Ascending aorta (tissue), 2 donors: ENCODE data around the gene OCSTAMP. TPM values are rescaled to one million over a fixed set of nuclear protein-coding genes. Genes with fewer than 3 reads are reported as not detected.

Experiments used
- DNase-seq, 2 donors: peaks; one replicate each; pipeline ENCODE4 v3.0.0-alpha.2; 2019; ENCODE audit warnings: low spot score in 2 of 2
- H3K27ac ChIP-seq, 2 donors: fragments of 200-600 bp; sonication (generic); one replicate each; pipeline ENCODE4 v1.5.1; 2016 to 2017; ENCODE audit warnings: mild to moderate bottlenecking in 1 of 2
- H3K27me3 ChIP-seq: fragments of 200-600 bp; sonication (generic); one replicate; pipeline ENCODE4 v1.5.1; 2017
- H3K36me3 ChIP-seq, 2 donors: fragments of 200-600 bp; sonication (generic); one replicate each; pipeline ENCODE4 v1.5.1; 2016
- H3K4me1 ChIP-seq, 2 donors: fragments of 200-600 bp; sonication (generic); one replicate each; pipeline ENCODE4 v1.5.1; 2016 to 2017; ENCODE audit warnings: mild to moderate bottlenecking in 1 of 2
- H3K4me3 ChIP-seq, 2 donors: fragments of 200-600 bp; sonication (generic); one replicate each; pipeline ENCODE4 v1.5.1; 2016 to 2017; ENCODE audit warnings: mild to moderate bottlenecking in 1 of 2
- H3K9me3 ChIP-seq, 2 donors: fragments of 200-600 bp; sonication (generic); one replicate each; pipeline ENCODE4 v1.5.1; 2016
- intact Hi-C: fragments of 100-400 bp; cut with DNase I; formaldehyde crosslinking; loops from one replicate; pipeline ENCODE4 v1.15.1; 2023
- total RNA-seq: library from RNA; depleted of rRNA; stranded (reverse); fragments of >200 nt; gene quantifications from one replicate; pipeline ENCODE4 v1.1.0, GENCODE V29; 2016
- TF ChIP-seq, protein P1 (sequence below), 3 experiments: fragments of 200-600 bp in 2 of 3; fragments of 450-650 bp in 1 of 3; sonication (generic) in 2 of 3; IDR thresholded peaks; one replicate each; pipeline ENCODE4 v1.5.1; 2016 to 2019; ENCODE audit warnings: antibody characterized with exemption in 3 of 3, mild to moderate bottlenecking in 1 of 3, moderate library complexity in 1 of 3

OCSTAMP gene
- total RNA-seq, 1 donor from 2014 or later: not detected

DNA sequence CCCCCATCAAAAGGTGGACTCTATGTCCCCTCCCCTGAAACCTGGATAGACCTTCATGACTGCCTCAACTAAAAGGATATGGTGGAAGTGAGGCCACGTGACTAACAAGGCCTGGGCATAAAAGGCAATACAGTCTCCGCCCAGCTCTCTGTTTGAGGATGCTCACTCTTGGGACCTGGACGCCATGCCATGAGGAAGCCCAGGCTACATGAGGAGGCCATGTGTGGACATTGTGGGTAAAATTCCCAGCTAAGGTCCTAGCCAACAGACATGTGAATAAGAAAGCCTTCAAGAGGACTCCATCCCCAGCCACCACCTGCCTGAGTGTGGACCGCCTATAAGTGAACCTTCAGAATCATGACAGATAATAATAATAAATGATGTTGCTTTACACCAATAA lies 29.9 kb downstream of the OCSTAMP start:
- no peak for DNase-seq
- Histone ChIP-seq H3K27me3 (no peaks in the 10 kb centered on the region), H3K4me1 (no peaks in the 10 kb centered on the region), H3K36me3 (no peaks in the 10 kb centered on the region), H3K9me3 (no peaks in the 10 kb centered on the region), H3K4me3 (no peak overlapping the region), H3K27ac (no peak overlapping the region)
- TF ChIP-seq, protein P1, sequence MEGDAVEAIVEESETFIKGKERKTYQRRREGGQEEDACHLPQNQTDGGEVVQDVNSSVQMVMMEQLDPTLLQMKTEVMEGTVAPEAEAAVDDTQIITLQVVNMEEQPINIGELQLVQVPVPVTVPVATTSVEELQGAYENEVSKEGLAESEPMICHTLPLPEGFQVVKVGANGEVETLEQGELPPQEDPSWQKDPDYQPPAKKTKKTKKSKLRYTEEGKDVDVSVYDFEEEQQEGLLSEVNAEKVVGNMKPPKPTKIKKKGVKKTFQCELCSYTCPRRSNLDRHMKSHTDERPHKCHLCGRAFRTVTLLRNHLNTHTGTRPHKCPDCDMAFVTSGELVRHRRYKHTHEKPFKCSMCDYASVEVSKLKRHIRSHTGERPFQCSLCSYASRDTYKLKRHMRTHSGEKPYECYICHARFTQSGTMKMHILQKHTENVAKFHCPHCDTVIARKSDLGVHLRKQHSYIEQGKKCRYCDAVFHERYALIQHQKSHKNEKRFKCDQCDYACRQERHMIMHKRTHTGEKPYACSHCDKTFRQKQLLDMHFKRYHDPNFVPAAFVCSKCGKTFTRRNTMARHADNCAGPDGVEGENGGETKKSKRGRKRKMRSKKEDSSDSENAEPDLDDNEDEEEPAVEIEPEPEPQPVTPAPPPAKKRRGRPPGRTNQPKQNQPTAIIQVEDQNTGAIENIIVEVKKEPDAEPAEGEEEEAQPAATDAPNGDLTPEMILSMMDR (IDR thresholded peaks at IDR 0.05): no peak
- intact Hi-C loops: no loop called here

DNA sequence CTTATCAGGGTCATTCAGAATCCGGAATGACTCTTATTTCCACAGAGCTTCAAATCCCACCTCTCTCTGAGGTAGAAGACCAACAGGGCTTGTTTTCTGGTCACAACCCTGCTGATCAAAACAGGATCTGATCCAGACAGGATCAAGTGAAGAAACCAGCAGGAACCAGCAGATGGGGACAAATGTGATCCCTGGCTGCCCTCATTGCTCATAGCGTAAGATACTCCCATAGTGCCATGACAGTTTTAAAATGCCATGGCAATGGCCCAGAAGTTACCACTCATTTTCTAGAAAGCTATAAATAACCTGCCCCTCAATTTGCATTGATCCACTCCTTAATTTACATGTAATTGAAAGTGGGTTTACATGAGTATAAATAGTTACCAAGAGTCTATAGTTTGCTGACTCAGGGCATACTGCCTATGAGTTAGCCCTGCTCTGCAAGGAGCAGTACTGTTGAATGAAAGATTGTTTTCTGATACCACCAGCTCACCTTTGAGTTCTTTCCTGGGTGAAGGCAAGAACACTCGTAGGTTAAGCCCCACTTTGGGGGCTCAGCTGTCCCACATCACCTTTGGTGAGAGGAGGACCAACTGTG lies 30.9 kb downstream of the OCSTAMP start:
- Histone ChIP-seq H3K36me3 (no peaks in the 10 kb centered on the region), H3K4me1 (no peaks in the 10 kb centered on the region), H3K27ac (no peak overlapping the region), H3K9me3 (no peaks in the 10 kb centered on the region), H3K27me3 (no peaks in the 10 kb centered on the region), H3K4me3 (no peak overlapping the region)
- DNase-seq: no peak
- TF ChIP-seq, protein P1 (IDR thresholded peaks at IDR 0.05): no peak
- intact Hi-C loops: no loop called here

DNA sequence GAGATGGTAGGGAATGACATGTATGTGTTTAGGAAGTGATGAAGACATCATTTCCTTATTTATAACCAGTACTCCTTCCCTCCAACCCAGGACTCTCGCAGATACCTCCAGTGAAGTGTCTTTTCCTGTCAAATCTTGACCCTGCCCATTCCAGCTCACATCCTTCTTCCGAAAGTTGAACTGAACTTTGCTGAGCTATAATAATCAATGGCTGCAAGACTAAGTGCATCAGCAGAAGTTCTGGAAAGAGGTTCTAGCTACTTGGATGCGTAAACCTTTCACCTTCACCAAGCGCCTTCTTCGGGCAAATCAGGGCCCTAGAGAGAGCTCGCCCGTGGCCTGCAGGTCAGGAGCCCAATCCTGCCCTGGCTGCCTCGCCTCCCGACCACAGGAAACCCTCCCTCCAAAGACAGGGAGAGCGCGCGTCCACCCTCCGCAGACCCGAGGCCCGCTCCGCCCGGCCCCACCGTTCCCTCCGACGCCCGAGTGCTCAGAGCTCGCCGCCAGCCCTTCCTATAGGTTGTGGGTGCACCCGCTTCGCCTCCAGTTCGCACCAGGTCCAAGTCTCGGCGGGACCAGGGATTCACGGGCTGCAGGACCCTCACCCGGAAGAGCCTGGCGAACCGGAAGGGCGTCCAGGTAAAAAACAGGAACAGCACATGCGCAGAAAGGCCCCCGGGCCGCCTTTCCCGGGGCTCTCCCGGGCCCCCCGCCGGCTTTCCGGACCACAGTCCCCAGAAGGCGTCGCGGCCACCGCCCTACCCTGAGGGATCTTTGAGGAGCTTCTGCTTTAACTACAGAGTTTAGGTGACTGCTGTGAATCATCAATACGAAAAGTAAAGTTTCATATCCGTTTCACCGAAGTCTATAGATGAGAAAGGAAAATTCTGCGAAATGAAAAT lies 37.3 kb downstream of the OCSTAMP start, which contains the start of gene ZNF334:
Gene ZNF334, minus strand, starts transcription at position 617 of the 902 bp plus-strand sequence. CDS start 1,457 bp downstream, outside the sequence.
- intact Hi-C loops: no loop called here
- H3K4me1 ChIP-seq: peaks cover 0 to 2% of the 10 kb centered on the region in 2 donors
- no peaks in the 10 kb centered on the region for H3K27me3 ChIP-seq
- no peaks in the 10 kb centered on the region for H3K36me3 ChIP-seq
- peak within 1 kb of the TSS; percentile 67 to 76 for H3K4me3 ChIP-seq
- DNase-seq: no peak
- no peaks in the 10 kb centered on the region for H3K9me3 ChIP-seq
- TF ChIP-seq, protein P1 (IDR thresholded peaks at IDR 0.05): no peak
- H3K27ac ChIP-seq: peak within 1 kb of the TSS in 1 of 2 donors; percentile 39

DNA sequence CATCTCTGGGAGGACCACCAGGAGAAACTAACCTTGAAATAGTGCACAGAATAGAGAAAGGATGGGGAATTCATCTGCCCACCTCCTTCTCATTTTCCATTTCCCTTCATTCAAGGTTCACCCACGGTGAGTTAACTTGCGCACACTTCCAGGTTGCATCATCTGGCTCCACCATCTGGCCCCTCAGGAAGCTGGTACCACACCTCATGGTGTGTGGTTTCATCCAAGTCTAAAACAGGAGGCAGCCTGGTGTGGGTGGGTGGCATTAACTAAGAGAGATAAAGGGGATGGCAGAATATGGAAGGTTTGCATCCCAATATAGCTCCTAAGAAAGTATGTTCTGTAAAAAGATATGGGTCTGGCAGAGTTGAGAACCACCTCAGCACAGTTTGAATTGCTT lies 40.9 kb downstream of the OCSTAMP start:
- no peak for DNase-seq
- peaks cover 0 to 2% of the 10 kb centered on the region in 2 donors for H3K4me1 ChIP-seq
- no peaks in the 10 kb centered on the region for H3K27me3 ChIP-seq
- no peaks in the 10 kb centered on the region for H3K9me3 ChIP-seq
- H3K4me3 ChIP-seq: no peak overlapping the region
- no peak overlapping the region for H3K27ac ChIP-seq
- no peaks in the 10 kb centered on the region for H3K36me3 ChIP-seq
- TF ChIP-seq, protein P1 (IDR thresholded peaks at IDR 0.05): no peak
- intact Hi-C loops: no loop called here

DNA sequence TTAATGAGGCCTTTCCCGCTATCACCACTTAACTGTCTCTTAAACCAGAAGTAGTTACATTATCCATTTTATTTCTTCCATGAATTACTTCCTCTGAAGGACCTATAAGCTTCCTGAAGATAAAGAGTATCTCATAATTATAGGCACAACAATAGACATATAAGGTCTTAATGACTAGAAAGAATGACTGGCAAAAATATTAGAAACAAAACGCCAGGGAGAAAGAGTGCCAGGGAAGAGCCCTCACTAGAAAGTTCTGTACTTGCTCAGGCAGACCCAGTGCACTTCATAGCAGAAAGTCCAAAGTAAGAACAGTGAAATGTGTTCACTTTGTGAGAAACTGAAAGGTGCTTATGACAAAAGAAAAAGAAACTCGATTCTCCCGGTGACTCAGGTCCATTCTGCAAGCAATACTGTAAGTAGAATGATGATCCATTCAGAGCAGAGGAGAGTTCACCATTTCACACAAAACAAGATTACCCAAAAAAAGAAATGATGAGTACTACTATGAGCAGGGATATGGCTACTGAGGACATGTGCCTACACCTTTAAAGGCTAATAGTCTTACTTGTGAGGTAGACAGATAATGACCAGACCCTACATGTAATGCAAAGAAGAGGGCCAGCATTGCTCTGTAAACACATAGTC lies 42.6 kb downstream of the OCSTAMP start:
- no peak for DNase-seq
- no peaks in the 10 kb centered on the region for H3K36me3 ChIP-seq
- no peaks in the 10 kb centered on the region for H3K27me3 ChIP-seq
- H3K4me1 ChIP-seq: no peaks in the 10 kb centered on the region
- peaks cover 0 to under 1% of the 10 kb centered on the region in 2 donors for H3K9me3 ChIP-seq
- TF ChIP-seq, protein P1 (IDR thresholded peaks at IDR 0.05): no peak
- H3K4me3 ChIP-seq: no peak overlapping the region
- H3K27ac ChIP-seq: no peak overlapping the region
- intact Hi-C loops: no loop called here
